ACC112 (cell line): ENCODE measurements around the gene MT1A.
A peak's percentile ranks its signal among the peaks of the same experiment; 100 is the strongest.
"Not testable (repeated sequence)": the region's sequence is repeated elsewhere in the genome, so short reads cannot be mapped to it uniquely, and the experiment has no call there.

Experiments used
- H2AFZ ChIP-seq: fragments of 200-600 bp; sonication (generic); one replicate; pipeline ENCODE4 v1.6.0; 2017; ENCODE audit warnings: antibody characterized with exemption, low read length; ENCODE audit not compliant: unreplicated experiment
- H3K27ac ChIP-seq: fragments of 200-600 bp; sonication (generic); 2 replicates; pipeline ENCODE4 v1.5.1; 2014; ENCODE audit warnings: low read depth, mild to moderate bottlenecking, antibody characterized with exemption, low read length, moderate library complexity
- H3K27me3 ChIP-seq: fragments of 200-600 bp; sonication (generic); 2 replicates; pipeline ENCODE4 v1.6.1; 2014; ENCODE audit warnings: mild to moderate bottlenecking, antibody characterized with exemption, low read length, moderate library complexity, mixed read lengths; ENCODE audit not compliant: insufficient read depth
- H3K36me3 ChIP-seq: fragments of 200-600 bp; sonication (generic); 2 replicates; pipeline ENCODE4 v1.6.1; 2016; ENCODE audit warnings: mild to moderate bottlenecking, antibody characterized with exemption, low read length, moderate library complexity, mixed read lengths; ENCODE audit not compliant: insufficient read depth
- H3K4me1 ChIP-seq: fragments of 200-600 bp; sonication (generic); one replicate; pipeline ENCODE4 v1.6.1; 2016; ENCODE audit warnings: low read length, mixed read lengths; ENCODE audit not compliant: insufficient read depth, unreplicated experiment, control insufficient read depth
- H3K4me3 ChIP-seq: fragments of 200-600 bp; sonication (generic); 2 replicates; pipeline ENCODE4 v1.5.1; 2014; ENCODE audit warnings: mild to moderate bottlenecking, low read depth, low read length
- H3K79me2 ChIP-seq: fragments of 200-600 bp; sonication (generic); one replicate; pipeline ENCODE4 v1.6.0; 2016; ENCODE audit warnings: low read length; ENCODE audit not compliant: control insufficient read depth, unreplicated experiment, insufficient read depth

Gene MT1A

DNA sequence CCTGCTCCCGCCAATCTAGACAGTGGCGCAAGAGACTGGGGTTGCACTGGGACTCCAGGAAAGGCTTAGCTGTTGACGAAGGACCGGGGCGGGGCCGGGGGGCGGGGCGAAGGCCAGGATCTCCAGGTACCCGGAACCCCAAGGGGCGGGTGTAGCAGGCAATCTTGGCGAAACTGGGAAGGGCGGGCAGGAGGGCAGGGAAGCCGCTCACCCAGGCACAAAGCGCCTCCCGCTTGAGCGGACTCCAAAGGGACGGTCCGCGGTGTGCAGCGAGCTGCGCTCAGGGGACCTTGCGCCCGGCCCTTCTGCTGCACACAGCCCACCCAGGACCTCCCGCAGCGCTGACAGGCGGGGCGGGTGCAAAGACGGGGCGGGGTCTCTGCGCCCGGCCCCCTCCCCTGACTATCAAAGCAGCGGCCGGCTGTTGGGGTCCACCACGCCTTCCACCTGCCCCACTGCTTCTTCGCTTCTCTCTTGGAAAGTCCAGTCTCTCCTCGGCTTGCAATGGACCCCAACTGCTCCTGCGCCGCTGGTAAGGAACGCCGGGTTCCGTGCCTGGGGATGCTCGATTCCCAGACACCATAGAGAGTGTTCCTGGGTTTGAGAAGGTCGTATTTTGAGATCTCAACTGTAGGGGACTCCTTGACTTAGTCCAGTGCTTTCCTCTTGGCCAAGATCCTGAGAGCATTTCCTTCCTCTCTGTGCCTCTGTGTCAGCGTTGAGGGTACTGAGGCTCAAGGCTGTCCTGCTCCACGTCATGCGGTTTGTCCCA lies 19.3 kb downstream of the MT1A start, which contains the start of gene MT1F:
TSS of gene MT1F (plus strand) at position 405 of the 772 bp plus-strand sequence. CDS start at position 505, 100 bp downstream.
- Histone ChIP-seq H3K27me3 (peaks cover 28% of the 10 kb centered on the region), H3K79me2 (no peaks in the 10 kb centered on the region), H2AFZ (peak within 1 kb of the TSS; percentile 70), H3K4me3 (peak within 1 kb of the TSS; percentile 65), H3K4me1 (peaks cover 3% of the 10 kb centered on the region), H3K36me3 (no peaks in the 10 kb centered on the region), H3K27ac (no peak within 1 kb of the TSS)

DNA sequence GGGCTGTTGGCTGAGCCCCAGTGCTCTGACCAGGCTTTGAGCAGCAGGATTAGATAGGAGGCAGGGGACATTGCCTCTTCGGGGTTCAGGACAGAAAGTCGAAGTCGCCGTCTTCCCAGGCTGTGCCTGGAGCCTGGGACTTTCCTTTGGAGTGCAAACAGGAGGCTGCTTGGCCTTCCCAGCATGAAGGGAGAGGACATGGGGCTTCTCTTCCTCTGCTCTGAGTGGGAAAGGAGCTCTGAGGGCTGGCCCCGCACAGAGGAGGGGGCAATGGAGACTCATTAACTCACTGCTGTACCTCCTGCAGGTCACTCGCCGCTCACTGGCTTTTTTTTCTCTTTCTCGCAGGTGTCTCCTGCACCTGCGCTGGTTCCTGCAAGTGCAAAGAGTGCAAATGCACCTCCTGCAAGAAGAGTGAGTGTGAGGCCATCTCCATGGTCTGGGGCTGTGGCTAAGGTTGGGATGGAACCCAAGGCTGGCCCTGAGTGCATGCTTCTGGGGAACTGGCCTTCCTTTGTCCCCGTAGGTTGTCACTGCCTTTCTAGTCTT lies 19.9 kb downstream of the MT1A start:
- peaks cover 6% of the 10 kb centered on the region for H3K4me1 ChIP-seq
- no peak overlapping the region for H3K27ac ChIP-seq
- H2AFZ ChIP-seq, result peak overlapping the region; percentile 70
- no peaks in the 10 kb centered on the region for H3K79me2 ChIP-seq
- no peaks in the 10 kb centered on the region for H3K36me3 ChIP-seq
- H3K4me3 ChIP-seq, result peak overlapping the region; percentile 65
- peaks cover 33% of the 10 kb centered on the region for H3K27me3 ChIP-seq

DNA sequence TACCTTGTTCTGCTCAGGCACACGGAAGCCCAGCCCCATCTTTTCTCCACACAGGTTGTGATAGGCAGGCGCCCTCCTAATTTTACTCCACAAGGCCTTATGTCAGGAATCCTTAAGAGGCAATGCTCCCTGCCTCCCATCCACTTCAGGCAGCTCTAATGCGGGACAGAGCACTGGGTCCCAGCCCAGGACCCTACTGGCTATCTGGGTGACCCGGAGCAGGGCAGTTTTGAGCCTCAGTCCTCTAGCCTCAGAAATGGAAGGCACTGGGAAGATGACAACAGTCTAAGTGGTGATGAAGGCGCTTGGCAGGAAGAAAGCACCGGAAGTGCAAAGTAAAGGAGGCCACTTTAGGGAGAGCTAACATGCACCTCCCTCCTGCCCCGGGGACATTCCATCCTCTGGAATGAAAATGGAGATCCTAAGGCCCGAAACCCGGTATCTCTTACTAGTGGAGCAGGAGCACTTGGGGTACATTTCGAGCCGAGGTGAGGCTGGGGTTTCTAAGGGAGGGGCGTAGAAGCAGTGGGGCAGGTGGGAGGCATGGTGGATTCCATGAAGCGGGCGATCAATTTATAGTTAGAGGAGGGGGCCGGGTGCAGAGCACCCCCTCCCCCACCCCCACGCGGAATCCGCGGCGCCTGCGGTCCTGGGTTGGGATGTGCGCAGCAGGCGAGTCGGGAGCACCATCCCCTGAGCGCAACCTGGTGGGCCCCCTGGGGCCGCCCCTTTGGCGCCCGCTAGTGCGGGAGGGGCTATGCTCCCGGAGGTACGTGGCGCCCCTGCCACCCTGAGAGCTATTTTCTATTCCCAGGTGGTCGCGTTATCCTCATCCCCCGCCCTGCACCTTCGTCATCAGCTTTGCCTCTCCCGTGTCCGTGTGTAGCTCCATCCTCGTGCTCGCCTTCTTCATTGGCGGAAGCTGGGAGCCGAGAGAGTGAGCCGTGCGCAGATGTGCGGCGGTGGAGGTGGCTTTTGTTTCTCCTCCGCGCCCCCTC lies 24.2 kb downstream of the MT1A start:
- Histone ChIP-seq H3K36me3 (no peaks in the 10 kb centered on the region), H3K27me3 (peaks cover 66% of the 10 kb centered on the region), H2AFZ (no peak overlapping the region), H3K4me3 (0 out of 2 replicates have a peak overlapping the region, but pooled peaks have one; percentile 31), H3K27ac (no peak overlapping the region), H3K79me2 (no peaks in the 10 kb centered on the region), H3K4me1 (peaks cover 6% of the 10 kb centered on the region)

DNA sequence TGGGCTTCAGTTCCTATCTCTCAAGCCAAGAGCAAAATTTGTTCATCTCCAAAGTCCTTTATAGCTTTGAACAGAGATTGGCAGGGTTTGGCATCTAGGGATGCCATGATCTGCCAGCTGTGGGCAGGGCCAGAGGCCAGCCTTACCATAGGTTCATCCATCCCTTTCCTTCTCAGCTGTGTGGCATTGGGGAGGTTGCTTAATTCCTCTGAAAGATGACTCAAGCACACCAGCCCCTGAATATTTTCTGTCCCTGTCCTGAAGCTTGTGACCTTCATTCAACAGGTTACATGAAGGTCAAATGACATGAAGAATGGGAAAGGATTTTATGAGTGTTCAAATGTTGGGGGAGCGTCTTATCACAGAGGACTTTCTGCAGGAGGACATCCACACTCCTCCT lies 26.0 kb downstream of the MT1A start:
- no peaks in the 10 kb centered on the region for H3K36me3 ChIP-seq
- H3K4me1 ChIP-seq, result peaks cover 6% of the 10 kb centered on the region
- no peaks in the 10 kb centered on the region for H3K79me2 ChIP-seq
- H2AFZ ChIP-seq, result no peak overlapping the region
- no peak overlapping the region for H3K27ac ChIP-seq
- peaks cover 78% of the 10 kb centered on the region for H3K27me3 ChIP-seq
- H3K4me3 ChIP-seq, result no peak overlapping the region

DNA sequence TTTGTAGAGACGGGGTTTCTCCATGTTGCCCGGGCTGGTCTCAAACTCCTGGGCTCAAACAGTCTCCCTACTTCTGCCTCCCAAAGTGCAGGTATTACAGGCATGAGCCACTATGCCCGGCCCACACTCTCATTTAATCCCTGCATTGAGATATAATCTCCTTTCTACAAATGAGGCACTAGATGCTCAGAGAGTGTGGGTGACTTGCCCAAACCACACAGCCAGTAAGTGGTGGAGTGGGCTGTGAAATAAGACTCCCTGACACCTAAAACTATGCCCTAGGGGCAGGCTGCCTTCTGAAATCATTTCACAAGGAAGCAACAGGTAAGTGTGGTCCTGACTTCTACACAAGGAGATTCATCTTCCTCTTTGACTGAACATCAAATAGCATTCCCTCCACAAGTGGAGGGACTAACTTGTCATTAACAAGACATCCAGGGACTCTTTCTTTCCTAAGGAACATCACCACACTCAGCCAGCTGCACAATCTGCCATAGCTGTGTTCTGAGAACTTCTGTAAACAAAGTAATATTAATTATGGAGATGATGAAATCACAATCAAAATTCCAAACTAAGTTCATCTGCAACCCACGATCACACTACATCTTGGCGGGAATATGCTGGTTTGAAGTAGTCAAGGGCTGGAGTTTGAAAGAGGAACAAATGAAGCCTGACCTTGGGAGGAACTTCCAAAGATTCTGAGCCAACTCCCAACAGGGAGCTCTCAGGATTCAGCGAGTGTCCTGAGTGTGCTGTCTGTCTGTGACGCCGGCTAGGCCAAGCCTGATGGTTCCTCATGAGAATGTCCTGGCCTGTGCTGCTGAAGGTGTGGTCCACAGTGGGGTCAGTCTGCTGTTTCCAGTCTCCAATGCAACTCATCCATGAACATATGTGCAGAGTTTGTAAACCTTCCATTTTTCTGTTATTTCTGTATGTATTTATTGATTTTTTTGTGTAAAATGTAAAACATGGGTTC lies 27.1 kb downstream of the MT1A start:
- H3K79me2 ChIP-seq, H3K4me3 ChIP-seq, H3K27ac ChIP-seq, H2AFZ ChIP-seq, H3K4me1 ChIP-seq, H3K36me3 ChIP-seq: not testable (repeated sequence)
- peaks cover 79% of the 10 kb centered on the region for H3K27me3 ChIP-seq

DNA sequence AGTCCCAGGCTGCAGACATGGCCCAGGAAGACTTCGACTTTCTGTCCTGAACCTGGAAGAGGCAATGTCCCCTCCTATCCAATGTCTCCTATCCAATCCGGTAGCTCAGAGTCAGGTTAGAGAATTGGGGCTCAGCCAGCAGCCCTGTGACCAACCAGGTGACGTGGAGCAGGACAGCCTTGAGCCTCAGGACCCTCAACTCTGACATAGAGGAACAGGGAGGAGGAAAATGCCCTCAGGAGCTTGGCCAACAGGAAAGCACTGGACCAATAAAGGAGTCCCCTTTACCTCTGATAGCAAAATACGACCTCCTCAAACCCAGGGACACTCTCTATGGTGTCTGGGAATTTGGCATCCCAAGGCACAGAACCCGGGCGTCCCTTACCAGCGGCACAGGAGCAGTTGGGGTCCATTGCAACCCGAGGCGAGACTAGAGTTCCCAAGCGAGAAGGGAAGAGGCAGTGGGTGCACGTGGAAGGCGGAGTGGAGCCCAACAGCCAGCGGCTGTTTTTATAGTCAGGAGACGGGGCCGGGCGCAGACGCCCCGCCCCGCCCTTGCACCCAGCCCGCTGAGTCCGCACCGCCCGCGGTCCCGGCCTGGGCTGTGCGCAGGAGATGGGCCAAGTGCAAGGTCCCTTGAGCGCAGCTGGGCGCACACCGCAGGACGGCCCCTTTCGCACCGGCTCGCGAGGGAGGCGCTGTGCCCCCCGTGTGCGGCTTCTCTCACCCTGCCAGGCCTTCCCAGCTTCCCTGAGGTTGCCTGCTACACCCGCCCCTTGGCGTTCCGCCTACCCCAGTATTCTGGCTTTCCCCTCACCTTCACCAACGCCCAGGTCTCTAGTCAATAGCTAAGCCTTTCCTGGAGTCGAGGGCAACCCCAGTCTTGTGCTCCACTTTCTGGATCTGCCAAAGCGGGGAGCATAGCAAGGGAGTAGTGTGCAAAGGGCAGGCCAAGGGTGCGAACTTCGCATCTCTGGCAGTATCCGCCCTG lies 29.4 kb downstream of the MT1A start, which contains the start of gene MT1G:
TSS of gene MT1G (minus strand) at position 485 of the 991 bp plus-strand sequence. CDS start at position 413, 72 bp downstream.
- Histone ChIP-seq H3K27me3 (peaks cover 72% of the 10 kb centered on the region), H3K27ac (no peak within 1 kb of the TSS), H3K4me1 (peaks cover 1% of the 10 kb centered on the region), H3K4me3 (no peak within 1 kb of the TSS), H3K79me2 (no peaks in the 10 kb centered on the region), H2AFZ (no peak within 1 kb of the TSS), H3K36me3 (no peaks in the 10 kb centered on the region)

DNA sequence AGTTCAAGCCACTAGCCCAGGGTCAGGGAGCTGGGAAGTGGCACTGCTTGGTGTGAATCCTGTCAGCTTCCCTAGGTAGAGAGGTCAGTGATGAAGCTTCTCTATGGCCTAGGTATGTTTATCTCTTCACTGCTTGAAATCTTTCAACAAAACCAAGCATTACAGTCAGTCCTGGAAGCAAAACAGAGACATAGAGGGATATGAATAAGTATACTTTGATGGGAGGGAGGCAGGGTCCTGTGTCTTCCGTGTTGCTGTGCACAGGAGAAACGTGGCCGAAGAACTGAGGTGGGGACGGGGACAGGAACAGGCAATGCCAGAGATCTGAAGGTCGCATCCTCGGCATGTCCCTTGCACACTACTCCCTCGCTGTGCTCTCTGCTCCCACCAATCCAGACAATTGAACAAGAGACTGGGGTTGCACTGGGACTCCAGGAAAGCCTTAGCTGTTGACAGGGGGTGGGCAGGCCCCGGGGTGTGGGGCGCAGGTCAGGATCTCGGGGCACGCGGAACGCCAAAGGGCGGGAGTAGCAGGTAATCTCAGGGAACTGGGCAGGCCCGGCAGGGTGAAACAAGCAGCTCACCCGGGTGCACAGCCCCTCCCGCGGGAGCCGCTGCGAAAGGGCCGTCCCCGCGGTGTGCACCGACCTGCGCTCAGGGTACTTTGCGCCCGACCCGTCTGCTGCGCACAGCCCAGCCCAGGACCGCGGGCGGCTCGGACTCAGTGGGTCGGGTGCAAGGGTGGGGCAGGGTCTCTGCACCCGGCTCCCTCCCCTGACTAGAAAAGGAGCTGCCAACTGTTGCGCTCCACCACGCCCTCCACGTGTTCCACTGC lies 30.8 kb downstream of the MT1A start, which contains the start of gene MT1H:
TSS of gene MT1H (plus strand) at position 810 of the 835 bp plus-strand sequence. CDS start 71 bp downstream, outside the sequence.
- H3K4me3 ChIP-seq, result no peak within 1 kb of the TSS
- no peaks in the 10 kb centered on the region for H3K4me1 ChIP-seq
- H3K27ac ChIP-seq, result no peak within 1 kb of the TSS
- no peaks in the 10 kb centered on the region for H3K79me2 ChIP-seq
- H3K36me3 ChIP-seq, result no peaks in the 10 kb centered on the region
- no peak within 1 kb of the TSS for H2AFZ ChIP-seq
- peaks cover 61% of the 10 kb centered on the region for H3K27me3 ChIP-seq

DNA sequence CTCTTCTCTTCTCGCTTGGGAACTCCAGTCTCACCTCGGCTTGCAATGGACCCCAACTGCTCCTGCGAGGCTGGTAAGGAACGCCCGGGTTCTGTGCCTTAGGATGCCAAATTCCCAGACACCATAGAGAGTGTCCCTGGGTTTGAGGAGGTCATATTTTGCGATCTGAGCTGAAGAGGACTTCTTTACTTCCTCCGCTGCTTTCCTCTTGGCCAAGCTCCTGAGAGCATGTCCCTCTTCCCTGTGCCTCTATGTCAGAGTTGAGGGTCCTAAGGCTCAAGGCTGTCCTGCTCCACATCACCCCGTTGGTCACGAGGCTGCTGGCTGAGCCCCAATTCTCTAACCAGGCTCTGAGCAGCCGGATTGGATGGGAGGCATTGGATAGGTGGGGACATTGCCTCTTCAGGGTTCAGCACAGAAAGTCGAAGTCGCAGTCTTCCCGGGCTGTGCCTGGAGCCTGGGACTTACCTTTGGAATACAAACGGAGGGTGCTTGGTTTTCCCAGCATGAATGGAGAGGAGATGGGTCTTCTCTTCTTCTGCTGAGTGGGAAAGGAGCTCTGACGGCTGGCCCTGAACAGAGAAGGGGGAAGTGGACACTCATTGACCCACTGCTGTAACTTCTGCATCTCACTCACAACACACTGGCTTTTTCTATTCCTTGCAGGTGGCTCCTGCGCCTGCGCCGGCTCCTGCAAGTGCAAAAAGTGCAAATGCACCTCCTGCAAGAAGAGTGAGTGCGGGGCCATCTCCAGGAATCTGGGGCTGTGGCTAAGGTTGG lies 31.6 kb downstream of the MT1A start:
- Histone ChIP-seq H3K4me1 (no peaks in the 10 kb centered on the region), H3K36me3 (no peaks in the 10 kb centered on the region), H3K27me3 (peaks cover 55% of the 10 kb centered on the region), H2AFZ (no peak overlapping the region), H3K27ac (no peak overlapping the region), H3K79me2 (no peaks in the 10 kb centered on the region), H3K4me3 (no peak overlapping the region)
